ENCODE measurements around the gene ASPSCR1. TPM values are rescaled to one million over a fixed set of nuclear protein-coding genes. Genes with fewer than 3 reads are reported as not detected.

Gene ASPSCR1
- total RNA-seq, 1 experiment from 2014 or later = 85.0 TPM

GRCh38 chr17:82022981-82023446, 45.6 kb downstream of the ASPSCR1 start, which contains the start of gene LRRC45:
LRRC45 (plus strand) TSS chr17:82023305; CDS start chr17:82023644, 339 bp downstream.
- peak; percentile 99 for DNase-seq (ENCODE audit: low spot score)

GRCh38 chr17:82023447-82024241, 46.2 kb downstream of the ASPSCR1 start:
- DNase-seq (ENCODE audit: low spot score) = peak; percentile 27

GRCh38 chr17:82024859-82025258, 47.4 kb downstream of the ASPSCR1 start:
- DNase-seq (ENCODE audit: low spot score) = no peak

DNA sequence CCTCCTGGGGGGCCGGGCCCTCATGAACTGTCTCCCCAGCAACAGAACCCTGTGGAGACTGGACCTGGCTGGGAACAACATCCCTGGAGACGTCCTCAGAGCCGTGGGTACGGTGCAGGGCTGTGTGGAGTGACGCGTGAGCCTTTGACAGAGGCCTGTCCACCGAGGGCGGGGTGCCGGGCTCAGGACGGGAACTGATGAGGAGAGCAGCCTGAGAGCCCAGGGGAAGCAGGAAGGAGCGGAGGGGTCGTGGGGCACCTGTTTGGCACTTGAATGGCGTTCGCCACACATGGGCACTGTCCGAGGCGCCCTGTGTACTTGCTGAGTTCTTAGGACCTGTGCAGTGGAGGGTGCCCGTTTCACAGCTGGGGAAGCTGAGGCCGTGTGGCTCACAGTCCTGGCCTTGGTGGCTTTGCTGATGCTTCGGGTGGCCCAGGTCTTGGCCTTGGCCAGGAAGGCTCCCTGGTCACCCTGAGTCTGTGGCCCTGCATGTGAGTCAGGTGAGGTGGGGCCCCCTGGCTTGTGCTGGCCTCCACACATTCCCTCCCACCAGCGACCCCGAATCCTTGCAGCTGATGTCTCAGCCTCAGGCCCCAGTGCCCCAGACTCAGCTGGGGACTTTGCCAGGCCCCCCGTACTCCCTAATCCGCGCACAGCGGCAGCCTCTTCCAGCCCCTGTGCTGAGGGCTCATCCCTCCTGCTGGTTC, 48.1 kb downstream of the ASPSCR1 start:
- DNase-seq (ENCODE audit: low spot score) = no peak

GRCh38 chr17:82028246-82028645, 50.8 kb downstream of the ASPSCR1 start:
- no peak for DNase-seq (ENCODE audit: low spot score)

DNA sequence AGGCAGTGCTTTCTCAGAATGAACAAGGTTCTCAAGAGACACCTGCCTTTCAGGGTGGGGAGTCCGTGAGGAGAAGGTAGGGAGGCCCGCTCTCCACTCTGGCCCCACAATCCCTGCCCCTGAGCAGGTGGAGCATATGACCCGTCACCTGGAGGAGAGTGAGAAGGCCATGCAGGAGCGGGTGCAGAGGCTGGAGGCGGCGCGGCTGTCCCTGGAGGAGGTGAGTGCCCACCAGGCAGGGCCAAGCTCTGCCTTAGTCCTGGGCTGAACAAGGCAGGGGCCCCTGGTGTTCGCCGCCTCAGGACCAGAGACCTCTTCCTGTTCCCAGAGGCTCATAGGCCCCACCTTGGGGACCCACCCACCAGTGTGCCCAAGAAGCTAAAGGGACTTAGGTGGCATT, 51.5 kb downstream of the ASPSCR1 start:
- no peak for DNase-seq (ENCODE audit: low spot score)

GRCh38 chr17:82029391-82029790, 52.0 kb downstream of the ASPSCR1 start:
- DNase-seq (ENCODE audit: low spot score) = no peak

- DNase-seq (ENCODE audit: low spot score) = no peak
These were observed 52.6 kb downstream of the ASPSCR1 start for GRCh38 chr17:82029990-82030469.

DNA sequence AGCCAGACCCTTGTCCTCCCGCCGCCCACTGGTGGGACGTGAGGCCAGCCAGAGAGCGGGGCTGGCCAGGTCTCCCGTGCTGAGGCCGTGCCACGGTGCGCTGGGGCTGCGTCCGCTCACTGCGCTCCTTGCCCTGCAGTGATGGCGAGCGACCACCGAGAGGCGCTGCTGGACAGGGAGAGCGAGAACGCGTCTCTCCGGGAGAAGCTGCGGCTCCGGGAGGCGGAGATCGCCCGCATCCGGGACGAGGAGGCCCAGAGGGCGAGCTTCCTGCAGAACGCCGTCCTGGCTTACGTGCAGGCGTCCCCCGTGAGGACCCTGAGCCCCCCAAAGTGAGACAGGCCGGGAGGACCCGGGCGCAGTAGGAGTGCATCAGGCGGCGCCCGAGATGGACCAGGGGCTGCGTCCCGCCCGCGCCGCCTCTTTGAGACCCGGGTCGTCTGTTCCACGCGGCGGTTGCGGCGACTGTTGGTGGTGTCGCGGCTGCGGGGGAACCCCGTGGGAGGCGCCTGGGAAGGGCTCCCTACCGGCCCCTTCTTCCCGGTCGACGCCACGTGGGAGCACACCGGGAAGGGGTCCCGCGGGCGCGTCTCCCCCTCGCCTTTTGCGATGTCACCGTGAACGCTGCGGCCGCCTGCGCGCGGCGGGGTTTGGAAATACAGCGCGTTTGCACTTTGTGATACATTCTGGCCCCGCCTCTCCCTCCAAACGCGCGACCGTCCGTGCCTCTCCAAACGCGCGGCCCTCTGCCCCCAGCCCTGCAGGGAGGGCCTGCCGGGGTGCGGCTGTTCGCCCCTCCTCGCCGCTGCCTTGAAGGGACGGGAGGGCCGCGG, 53.3 kb downstream of the ASPSCR1 start:
- DNase-seq (ENCODE audit: low spot score) = peak; percentile 84

DNA sequence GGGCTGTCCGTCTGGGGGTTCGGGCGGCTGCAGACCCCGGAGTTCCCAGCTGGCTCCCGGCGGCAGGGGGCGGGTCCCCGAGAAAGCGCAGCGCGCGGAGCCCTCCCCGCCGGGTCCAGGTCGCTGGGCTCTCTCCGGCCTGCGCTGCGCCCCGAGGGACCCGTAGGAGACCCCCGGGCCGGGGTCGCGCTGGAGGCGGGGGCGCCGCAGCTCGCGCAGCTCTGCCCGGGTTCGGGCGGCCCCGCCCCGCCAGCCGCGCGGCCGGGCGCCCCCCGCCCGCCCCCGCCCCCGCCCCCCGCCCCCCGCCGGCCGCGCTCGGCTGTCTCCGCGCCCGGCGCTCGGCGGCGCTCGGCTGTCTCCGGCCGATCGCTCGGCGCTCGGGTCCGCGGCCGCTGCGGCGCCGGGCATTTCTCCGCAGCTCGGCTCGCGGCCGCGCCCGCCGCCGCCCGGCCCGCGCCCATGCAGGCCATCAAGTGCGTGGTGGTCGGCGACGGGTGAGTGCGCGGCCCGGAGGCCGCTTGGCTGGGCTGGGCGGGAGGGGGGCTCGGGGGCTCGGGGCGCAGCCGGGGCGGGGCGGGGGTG, 54.0 kb downstream of the ASPSCR1 start, which contains the start of gene RAC3:
Gene RAC3, plus strand, starts transcription at position 376 of the 582 bp plus-strand sequence. Its CDS starts 84 bp downstream, at position 460.
- peak; percentile 35 for DNase-seq (ENCODE audit: low spot score)

GRCh38 chr17:82031885-82032627, 54.6 kb downstream of the ASPSCR1 start:
- peak; percentile 46 for DNase-seq (ENCODE audit: low spot score)

GRCh38 chr17:82033359-82034085, 56.1 kb downstream of the ASPSCR1 start:
- no peak for DNase-seq (ENCODE audit: low spot score)

GRCh38 chr17:82034371-82035011, 57.1 kb downstream of the ASPSCR1 start:
- no peak for DNase-seq (ENCODE audit: low spot score)

DNA sequence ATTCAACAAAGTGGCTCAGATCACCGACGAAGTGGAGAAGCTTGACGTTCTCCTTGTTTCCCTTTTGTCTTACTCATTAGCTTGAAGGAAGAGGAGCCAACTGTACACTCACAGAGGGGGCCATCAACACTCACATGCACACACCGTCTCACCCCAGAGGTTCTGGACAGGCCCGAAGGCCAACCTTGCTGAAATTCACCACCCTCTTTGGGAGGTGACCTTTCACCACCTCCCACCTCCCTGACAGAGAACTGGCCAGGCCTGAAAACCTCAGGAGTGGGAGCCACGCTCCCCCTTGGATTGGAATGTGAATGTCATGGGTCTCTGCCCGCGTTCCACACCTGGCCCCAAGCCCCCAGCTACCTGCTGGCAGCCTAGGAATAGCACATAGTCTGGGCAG, 58.1 kb downstream of the ASPSCR1 start:
- no peak for DNase-seq (ENCODE audit: low spot score)

- no peak for DNase-seq (ENCODE audit: low spot score)
These were observed 58.7 kb downstream of the ASPSCR1 start for GRCh38 chr17:82035956-82036633.

DNA sequence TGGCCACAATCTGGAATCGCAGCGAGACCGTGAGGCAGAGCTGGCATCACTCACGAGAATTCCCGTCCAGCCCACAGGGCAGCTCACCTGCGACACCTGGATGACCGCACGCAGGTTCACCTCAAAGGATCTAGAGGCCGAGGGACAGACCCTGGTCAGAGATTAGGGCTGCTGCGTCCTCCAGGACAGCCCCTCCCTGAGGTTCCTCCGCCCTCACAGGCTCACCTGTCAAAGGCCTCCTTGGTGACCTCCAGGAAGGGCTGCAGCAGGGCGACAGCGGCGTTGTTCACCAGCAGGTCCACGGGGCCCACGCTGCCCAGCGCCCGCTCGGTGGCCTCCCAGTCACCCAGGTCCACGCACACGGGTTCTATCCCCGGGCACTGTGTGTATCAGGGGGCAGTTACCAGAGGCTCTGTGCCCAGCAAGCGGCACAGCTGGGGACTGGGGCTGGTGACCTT, 59.2 kb downstream of the ASPSCR1 start:
- no peak for DNase-seq (ENCODE audit: low spot score)

GRCh38 chr17:82037092-82037888, 59.9 kb downstream of the ASPSCR1 start, which contains the start of gene DCXR:
DCXR (minus strand) TSS chr17:82037697; CDS start chr17:82037682, 15 bp downstream.
- DNase-seq (ENCODE audit: low spot score) = peak; percentile 96

DNA sequence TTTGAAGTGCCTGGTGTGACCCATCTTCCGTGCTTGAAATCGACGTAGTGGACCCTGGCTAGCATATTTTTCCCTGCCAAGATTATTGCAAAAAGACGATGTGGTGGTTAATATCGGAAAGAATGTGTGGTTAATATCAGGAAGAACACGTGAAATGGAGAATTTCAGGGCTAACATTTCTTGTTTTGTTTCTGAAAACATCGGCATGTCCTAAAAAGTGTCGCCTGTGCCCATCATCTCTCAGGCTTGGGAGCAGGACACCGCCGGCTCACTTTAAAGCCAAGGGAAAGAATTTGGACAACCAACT, 60.4 kb downstream of the ASPSCR1 start:
- no peak for DNase-seq (ENCODE audit: low spot score)

Data from HT-29 (cell line).